Activated CD8-positive, alpha-beta T cell treated with anti-CD3 and anti-CD28 coated beads for 36 hours (primary cell): Measurements from ENCODE around the gene PKDCC. TPM values are rescaled to one million over a fixed set of nuclear protein-coding genes. Genes with fewer than 3 reads are reported as not detected.

ENCODE experiments used
- ATAC-seq: fragments of 200-7000 bp; cut with Tn5 transposase; one replicate; pipeline ENCODE4 v1.10.0; 2021; ENCODE audit warnings: mild to moderate bottlenecking, moderate library complexity
- CTCF ChIA-PET: fragments of 350-600 bp; sonication (Branson Sonifier 250); formaldehyde crosslinking; loops from one replicate; lab custom pipeline; 2021; ENCODE audit warnings: antibody characterized with exemption; lab: Charles Lee
- POLR2A ChIA-PET: fragments of 350-600 bp; sonication (Branson Sonifier 250); formaldehyde crosslinking; loops from one replicate; lab custom pipeline; 2021; ENCODE audit warnings: antibody characterized with exemption; lab: Charles Lee
- DNase-seq: peaks from one replicate; pipeline ENCODE4 v3.0.0-alpha.2; 2020
- H3K27ac Mint-ChIP-seq: one replicate; pipeline ENCODE4 v1.8.0; 2021; ENCODE audit warnings: mild to moderate bottlenecking, mixed read lengths
- H3K27me3 Mint-ChIP-seq: one replicate; pipeline ENCODE4 v1.8.0; 2021; ENCODE audit warnings: mixed read lengths
- H3K36me3 Mint-ChIP-seq: one replicate; pipeline ENCODE4 v1.8.0; 2021; ENCODE audit warnings: low read depth, mixed read lengths
- H3K4me1 Mint-ChIP-seq: one replicate; pipeline ENCODE4 v1.8.0; 2021; ENCODE audit warnings: low read depth, mixed read lengths
- H3K4me3 Mint-ChIP-seq: one replicate; pipeline ENCODE4 v1.8.0; 2021; ENCODE audit warnings: mild to moderate bottlenecking, moderate library complexity, mixed read lengths
- H3K9me3 Mint-ChIP-seq: one replicate; pipeline ENCODE4 v1.8.0; 2021; ENCODE audit warnings: mixed read lengths
- intact Hi-C: fragments of 100-400 bp; cut with micrococcal nuclease; formaldehyde crosslinking; loops from one replicate; pipeline ENCODE4 v1.10.0; 2022
- total RNA-seq, 2 experiments: library from RNA; stranded (reverse); gene quantifications; one replicate each; pipeline ENCODE4 v1.2.3, GENCODE V29; 2021
- TF ChIP-seq, protein P1 (sequence below): fragments of 200-600 bp; IDR thresholded peaks from one replicate; pipeline ENCODE4 v1.8.0; 2022; ENCODE audit warnings: antibody characterized with exemption, mild to moderate bottlenecking

PKDCC gene
- total RNA-seq, 2 experiments from 2014 or later = not detected

DNA sequence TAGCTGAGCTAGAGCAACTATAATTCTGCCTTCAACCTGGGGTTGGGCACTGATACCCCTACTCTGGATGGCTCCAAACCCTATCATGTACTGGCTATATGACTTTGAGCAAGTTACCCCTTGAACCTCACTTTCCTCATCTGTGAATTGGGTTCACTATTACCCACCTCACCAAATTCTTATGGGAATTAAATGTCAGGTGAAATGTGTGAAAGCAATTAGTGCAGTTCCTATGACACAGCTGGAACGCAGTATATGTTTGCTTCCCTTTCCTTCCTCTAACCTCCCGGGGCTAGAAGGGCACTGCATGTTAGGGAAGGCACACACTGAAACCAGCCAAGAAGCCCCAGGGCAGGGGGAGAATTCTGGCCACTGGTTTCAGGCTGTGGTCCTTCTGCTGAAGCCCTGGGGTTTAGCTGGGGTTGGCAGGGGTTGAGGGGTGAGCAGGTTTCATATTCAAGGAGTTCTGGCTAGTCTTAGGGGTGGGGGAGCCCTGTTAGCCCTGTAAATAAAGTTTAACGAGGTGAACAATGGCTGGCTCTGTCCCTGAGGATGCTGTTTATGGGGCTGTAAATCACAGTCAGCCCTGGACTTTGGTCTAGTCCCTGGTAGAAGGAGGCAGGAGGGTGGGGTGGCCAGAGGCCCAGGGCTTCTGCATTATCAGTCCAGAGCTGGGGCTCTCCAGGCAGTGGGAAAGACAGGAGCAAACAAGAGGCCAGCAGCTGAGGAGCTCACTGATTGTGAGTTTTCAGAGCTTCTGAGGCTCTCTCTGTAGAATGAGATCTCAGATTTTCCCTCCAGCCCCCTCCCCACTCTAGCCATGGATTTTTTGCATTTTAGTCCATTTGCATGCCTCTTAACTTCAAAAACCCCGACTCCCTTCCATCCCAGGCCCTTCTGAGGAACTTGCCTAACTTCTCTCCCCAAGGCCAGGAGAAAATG lies 8.0 kb downstream of the PKDCC start:
- ATAC-seq (no peak), DNase-seq (no peak)
- CTCF ChIA-PET = interaction anchor here (1.2 kb wide), 1 partner anchor 30 kb away, joined by 3 read pairs; no protein-coding TSS in a partner anchor
- POLR2A ChIA-PET = no interaction called here
- TF ChIP-seq, protein P1, sequence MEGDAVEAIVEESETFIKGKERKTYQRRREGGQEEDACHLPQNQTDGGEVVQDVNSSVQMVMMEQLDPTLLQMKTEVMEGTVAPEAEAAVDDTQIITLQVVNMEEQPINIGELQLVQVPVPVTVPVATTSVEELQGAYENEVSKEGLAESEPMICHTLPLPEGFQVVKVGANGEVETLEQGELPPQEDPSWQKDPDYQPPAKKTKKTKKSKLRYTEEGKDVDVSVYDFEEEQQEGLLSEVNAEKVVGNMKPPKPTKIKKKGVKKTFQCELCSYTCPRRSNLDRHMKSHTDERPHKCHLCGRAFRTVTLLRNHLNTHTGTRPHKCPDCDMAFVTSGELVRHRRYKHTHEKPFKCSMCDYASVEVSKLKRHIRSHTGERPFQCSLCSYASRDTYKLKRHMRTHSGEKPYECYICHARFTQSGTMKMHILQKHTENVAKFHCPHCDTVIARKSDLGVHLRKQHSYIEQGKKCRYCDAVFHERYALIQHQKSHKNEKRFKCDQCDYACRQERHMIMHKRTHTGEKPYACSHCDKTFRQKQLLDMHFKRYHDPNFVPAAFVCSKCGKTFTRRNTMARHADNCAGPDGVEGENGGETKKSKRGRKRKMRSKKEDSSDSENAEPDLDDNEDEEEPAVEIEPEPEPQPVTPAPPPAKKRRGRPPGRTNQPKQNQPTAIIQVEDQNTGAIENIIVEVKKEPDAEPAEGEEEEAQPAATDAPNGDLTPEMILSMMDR = no peak
- intact Hi-C loops = no loop called here
- Mint-ChIP-seq H3K27ac (no peak overlapping the region), H3K9me3 (no peaks in the 10 kb centered on the region), H3K4me1 (no peaks in the 10 kb centered on the region), H3K4me3 (no peak overlapping the region), H3K36me3 (no peaks in the 10 kb centered on the region), H3K27me3 (peaks cover 2% of the 10 kb centered on the region)

DNA sequence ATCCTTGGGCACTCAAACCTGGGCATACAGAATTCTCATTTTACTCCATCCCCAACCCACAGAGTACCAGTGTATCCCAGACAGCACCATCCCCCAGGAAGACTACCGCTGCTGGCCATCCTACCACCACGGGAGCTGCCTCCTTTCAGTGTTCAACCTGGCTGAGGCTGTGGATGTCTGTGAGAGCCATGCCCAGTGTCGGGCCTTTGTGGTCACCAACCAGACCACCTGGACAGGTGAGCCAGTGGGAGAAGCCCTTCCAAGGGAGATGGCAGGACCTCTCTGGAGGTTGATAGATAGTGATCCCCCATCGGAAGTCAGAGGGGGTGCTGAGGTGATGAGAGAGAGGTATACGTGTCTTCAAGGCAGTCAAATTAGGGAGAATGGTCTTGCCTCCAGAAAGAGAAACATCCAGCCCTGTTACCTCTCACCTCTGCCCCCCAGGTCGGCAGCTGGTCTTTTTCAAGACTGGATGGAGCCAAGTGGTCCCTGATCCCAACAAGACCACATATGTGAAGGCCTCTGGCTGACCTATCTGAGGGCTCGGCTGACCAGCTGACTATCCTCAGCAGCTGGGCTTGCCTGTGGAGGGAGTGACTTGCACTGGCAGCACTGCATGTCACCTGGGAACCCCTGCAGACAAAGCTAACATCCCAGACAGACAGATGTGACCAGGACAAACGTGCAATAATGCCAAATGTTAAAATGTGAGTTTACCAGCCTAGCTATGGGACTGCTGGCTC lies 9.5 kb downstream of the PKDCC start:
- DNase-seq (no peak), ATAC-seq (no peak)
- no peaks in the 10 kb centered on the region for H3K36me3 Mint-ChIP-seq
- intact Hi-C loops = no loop called here
- H3K4me3 Mint-ChIP-seq = no peak overlapping the region
- TF ChIP-seq, protein P1 = no peak
- ChIA-PET CTCF (no interaction called here), POLR2A (no interaction called here)
- H3K9me3 Mint-ChIP-seq = no peaks in the 10 kb centered on the region
- no peaks in the 10 kb centered on the region for H3K27me3 Mint-ChIP-seq
- no peak overlapping the region for H3K27ac Mint-ChIP-seq
- no peaks in the 10 kb centered on the region for H3K4me1 Mint-ChIP-seq

DNA sequence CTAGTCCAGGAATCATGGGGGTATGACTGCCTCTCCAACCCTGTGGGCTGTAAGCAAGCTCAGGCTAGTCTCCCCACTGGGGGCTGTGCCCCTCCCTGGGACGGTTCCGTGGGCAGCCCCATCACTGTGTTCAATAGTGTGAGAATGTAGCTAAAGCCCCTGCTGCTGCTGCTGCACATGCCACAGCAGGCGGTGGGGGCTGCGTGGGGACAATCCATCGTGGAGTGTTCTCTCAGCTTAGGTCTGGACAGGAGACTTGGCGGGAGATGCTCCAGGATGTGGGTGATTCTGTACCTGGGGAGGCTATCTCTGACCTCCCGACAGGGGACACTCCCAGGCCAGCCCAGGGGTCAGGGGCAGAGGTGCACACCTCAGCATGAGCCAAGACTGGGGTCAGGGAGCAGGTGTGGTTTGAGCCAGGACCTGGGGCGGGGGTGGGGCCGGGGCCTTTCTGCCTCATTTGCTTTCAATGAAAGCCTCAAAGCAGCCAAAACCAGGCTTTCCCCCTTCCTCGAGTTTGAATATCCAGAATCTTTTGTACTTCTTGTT lies 10.2 kb downstream of the PKDCC start:
- ATAC-seq = no peak
- POLR2A ChIA-PET = no interaction called here
- no peak for DNase-seq
- intact Hi-C loops = no loop called here
- no peak overlapping the region for H3K4me3 Mint-ChIP-seq
- no peaks in the 10 kb centered on the region for H3K9me3 Mint-ChIP-seq
- H3K27ac Mint-ChIP-seq = no peak overlapping the region
- CTCF ChIA-PET = interaction anchor here (1.1 kb wide), 2 partner anchors 28 to 188 kb away, joined by 3 to 4 read pairs; no protein-coding TSS in a partner anchor
- TF ChIP-seq, protein P1 = no peak
- no peaks in the 10 kb centered on the region for H3K36me3 Mint-ChIP-seq
- H3K27me3 Mint-ChIP-seq = no peaks in the 10 kb centered on the region
- no peaks in the 10 kb centered on the region for H3K4me1 Mint-ChIP-seq

DNA sequence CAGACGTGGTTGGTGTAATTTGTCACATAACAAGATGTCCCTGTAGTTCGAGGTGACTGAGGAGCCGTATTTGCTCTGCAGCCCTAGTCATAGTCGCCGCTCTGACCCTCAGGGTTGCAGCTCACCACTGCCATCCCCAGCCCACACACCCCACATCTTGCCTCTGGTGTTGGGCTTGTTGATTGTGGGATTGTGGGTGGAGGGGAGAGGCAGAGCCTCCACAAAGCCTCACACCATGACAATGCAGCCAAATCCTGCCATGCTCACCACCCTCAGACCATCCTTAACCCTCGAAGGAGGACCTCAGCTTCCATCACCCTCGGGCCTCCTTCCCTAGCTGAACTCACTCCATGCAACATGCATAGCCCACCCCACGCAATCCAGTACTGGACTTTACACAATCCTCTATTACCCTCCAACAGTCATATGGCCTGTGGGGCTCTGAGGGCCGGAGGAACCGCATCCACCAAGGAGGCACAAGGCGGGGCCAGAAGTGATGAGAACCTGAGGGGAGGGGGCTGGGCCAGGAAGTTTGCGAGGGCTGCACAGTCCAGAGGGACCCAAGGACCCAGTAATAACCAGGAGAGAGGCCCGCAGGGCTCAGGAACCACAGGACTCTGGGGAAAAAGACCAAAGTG lies 11.6 kb downstream of the PKDCC start:
- intact Hi-C loops = no loop called here
- no peaks in the 10 kb centered on the region for H3K4me1 Mint-ChIP-seq
- POLR2A ChIA-PET = no interaction called here
- no peaks in the 10 kb centered on the region for H3K27me3 Mint-ChIP-seq
- DNase-seq = no peak
- H3K36me3 Mint-ChIP-seq = no peaks in the 10 kb centered on the region
- CTCF ChIA-PET = interaction anchor here (1.1 kb wide), 2 partner anchors 12 to 190 kb away, joined by 3 to 4 read pairs; no protein-coding TSS in a partner anchor
- TF ChIP-seq, protein P1 = no peak
- ATAC-seq = no peak
- H3K9me3 Mint-ChIP-seq = no peaks in the 10 kb centered on the region
- H3K4me3 Mint-ChIP-seq = no peak overlapping the region
- no peak overlapping the region for H3K27ac Mint-ChIP-seq
